GM19468 (cell line): Measurements from ENCODE around the gene MAP7.

ENCODE experiments used
- ATAC-seq: cut with Tn5 transposase; IDR thresholded peaks from one replicate; pipeline ENCODE4 v1.9.1; 2021; ENCODE audit warnings: mild to moderate bottlenecking, moderate library complexity, moderate number of reproducible peaks; ENCODE audit not compliant: unreplicated experiment; ENCODE audit errors: extremely low read depth

Gene MAP7

GRCh38 chr6:136534268-136534667 lies 16.0 kb downstream of the MAP7 start:
- ATAC-seq = no peak

- no peak for ATAC-seq
These were observed 16.7 kb downstream of the MAP7 start for GRCh38 chr6:136533487-136533886.

DNA sequence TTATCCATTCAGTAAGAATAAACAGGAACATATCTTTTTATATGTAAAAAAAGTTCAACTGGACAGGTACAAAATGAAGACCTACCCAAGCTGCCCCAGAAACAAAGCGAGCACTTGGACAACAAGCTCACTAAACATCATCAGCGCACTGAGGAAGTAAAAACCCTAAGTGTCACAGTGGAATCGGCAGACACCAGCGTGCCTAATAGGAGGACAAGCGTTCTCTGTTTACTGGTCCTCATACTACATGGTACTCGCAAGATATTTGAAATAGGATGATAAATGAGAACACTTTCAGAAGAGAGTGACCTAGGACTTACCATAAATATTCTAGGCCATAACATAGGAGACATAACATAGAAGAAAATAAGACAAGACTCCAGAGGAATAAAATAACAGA lies 18.2 kb downstream of the MAP7 start:
- ATAC-seq = no peak

- ATAC-seq = no peak
These were observed 20.5 kb downstream of the MAP7 start for GRCh38 chr6:136529710-136530109.

DNA sequence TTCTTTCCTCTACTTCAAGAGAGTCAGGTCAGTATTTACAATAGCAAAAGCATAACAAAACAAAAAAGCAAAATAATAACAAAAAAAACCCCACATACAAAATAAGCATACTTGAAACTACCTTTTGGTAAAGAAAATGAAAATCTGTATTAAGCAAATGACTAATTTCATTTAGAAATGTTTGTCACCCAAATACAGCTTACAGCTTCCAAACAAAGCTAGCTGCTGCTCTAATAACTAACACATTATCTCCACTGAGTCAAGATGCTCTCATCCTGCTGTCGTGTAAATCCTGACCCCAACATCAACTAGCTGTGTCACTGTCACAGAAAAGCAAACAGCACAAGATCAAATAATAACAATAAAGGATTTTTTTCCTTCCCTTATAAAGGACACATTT lies 21.7 kb downstream of the MAP7 start:
- ATAC-seq = no peak

GRCh38 chr6:136527831-136528230 lies 22.4 kb downstream of the MAP7 start:
- no peak for ATAC-seq

- ATAC-seq = no peak
These were observed 23.3 kb downstream of the MAP7 start for GRCh38 chr6:136526937-136527336.

- no peak for ATAC-seq
These were observed 23.9 kb downstream of the MAP7 start for GRCh38 chr6:136526196-136526930.

GRCh38 chr6:136525586-136526195 lies 24.5 kb downstream of the MAP7 start:
- no peak for ATAC-seq

GRCh38 chr6:136524936-136525413 lies 25.2 kb downstream of the MAP7 start:
- no peak for ATAC-seq

- ATAC-seq = no peak
These were observed 25.8 kb downstream of the MAP7 start for GRCh38 chr6:136524339-136524935.

- ATAC-seq = no peak
These were observed 27.0 kb downstream of the MAP7 start for GRCh38 chr6:136523196-136523595.

DNA sequence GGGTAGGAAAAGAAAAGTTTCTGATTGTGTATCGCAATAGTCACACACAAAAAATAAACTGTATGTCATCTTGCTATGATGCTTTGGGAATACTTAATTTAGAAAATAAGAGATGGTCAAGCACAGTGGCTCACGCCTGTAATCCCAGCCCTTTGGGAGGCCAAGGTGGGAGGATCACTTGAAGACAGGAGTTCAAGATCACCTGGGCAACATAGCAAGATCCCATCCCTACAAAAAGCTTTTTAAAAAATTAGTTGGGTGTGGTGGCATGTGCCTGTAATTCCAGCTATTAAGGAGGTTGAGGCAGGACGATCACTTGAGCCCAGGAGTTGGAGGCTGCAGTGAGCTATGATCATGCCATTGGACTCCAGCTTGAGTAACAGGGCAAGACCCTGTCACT lies 27.6 kb downstream of the MAP7 start:
- ATAC-seq = no peak

DNA sequence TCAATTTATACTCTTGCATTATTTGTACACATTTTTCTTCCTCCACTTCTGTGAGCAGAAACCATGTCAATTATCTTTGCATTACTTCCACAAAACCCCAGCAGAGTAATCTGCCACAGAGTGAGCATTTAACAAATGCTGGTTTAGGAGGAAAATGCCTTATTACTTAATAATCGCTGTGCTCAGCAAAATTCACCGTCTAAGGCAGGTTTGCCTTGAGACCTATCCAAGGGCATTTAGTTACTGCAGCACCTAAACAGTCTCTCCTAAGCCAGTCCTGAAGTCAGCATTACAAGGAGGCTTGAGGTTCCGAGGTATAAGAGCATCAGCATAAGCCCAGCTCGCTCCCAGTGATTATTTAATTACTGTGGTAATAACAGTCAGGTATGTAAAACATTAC lies 28.3 kb downstream of the MAP7 start:
- no peak for ATAC-seq

DNA sequence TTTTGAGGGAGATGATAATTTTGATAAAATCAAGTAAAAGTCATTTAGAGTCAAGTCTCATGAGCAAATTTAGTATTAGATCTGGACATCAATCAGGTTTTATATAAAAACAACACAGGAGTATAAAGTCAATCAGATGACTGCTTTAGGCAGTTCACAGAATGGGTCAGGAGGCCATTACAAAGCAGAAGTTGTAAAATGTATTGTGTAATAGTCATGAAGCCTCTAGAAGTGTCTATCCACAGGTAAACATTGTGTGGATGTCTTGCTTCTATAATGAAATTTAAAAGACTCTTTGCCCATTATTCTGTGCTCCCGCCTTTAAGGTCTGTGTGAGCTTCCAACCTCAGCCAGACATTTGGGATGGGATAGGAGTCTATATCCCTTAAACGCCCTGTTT lies 28.8 kb downstream of the MAP7 start:
- ATAC-seq = no peak

- ATAC-seq = no peak
These were observed 29.7 kb downstream of the MAP7 start for GRCh38 chr6:136520517-136520916.

- ATAC-seq = no peak
These were observed 32.6 kb downstream of the MAP7 start for GRCh38 chr6:136517582-136517981.

- no peak for ATAC-seq
These were observed 33.2 kb downstream of the MAP7 start for GRCh38 chr6:136517002-136517401.

GRCh38 chr6:136514591-136514990 lies 35.6 kb downstream of the MAP7 start:
- ATAC-seq = no peak

GRCh38 chr6:136511926-136512325 lies 38.3 kb downstream of the MAP7 start:
- ATAC-seq = no peak

- ATAC-seq = no peak
These were observed 38.8 kb downstream of the MAP7 start for GRCh38 chr6:136511397-136511796.

- no peak for ATAC-seq
These were observed 39.4 kb downstream of the MAP7 start for GRCh38 chr6:136510782-136511181.
